Keratinocyte (primary cell): ENCODE data around the gene RTP1.
"Not testable (repeated sequence)": the region's sequence is repeated elsewhere in the genome, so short reads cannot be mapped to it uniquely, and the experiment has no call there.

Experiments
- EZH2 ChIP-seq: IDR thresholded peaks from one replicate; pipeline ENCODE4 v1.6.1; 2012; ENCODE audit warnings: inconsistent platforms, mild to moderate bottlenecking, low read length, moderate library complexity
- TF ChIP-seq, protein P1 (sequence below), 3 experiments: IDR thresholded peaks in 1 of 3; conservative IDR thresholded peaks in 1 of 3; optimal IDR thresholded peaks in 1 of 3; 2 replicates in 2 of 3; 3 replicates in 1 of 3; pipeline versions ENCODE3 to v1.5.1; 2011; ENCODE audit warnings: low read length in 3 of 3, mild to moderate bottlenecking in 3 of 3, moderate library complexity in 2 of 3, control low read depth in 1 of 3, inconsistent platforms in 1 of 3; ENCODE audit not compliant: insufficient read depth in 2 of 3; ENCODE audit errors: extremely low read depth in 1 of 3

DNA sequence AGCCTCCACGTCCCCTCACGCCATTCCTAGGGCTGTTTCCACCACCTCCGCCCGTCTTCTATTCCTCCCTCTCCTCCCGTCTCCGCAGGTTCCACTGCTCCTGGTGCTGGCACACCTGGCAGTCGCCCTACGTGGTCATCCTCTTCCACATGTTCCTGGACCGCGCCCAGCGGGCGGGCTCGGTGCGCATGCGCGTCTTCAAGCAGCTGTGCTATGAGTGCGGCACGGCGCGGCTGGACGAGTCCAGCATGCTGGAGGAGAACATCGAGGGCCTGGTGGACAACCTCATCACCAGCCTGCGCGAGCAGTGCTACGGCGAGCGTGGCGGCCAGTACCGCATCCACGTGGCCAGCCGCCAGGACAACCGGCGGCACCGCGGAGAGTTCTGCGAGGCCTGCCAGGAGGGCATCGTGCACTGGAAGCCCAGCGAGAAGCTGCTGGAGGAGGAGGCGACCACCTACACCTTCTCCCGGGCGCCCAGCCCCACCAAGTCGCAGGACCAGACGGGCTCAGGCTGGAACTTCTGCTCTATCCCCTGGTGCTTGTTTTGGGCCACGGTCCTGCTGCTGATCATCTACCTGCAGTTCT is 2.3 kb downstream of the RTP1 start:
- not testable (repeated sequence) for TF ChIP-seq EZH2
- TF ChIP-seq, protein P1, sequence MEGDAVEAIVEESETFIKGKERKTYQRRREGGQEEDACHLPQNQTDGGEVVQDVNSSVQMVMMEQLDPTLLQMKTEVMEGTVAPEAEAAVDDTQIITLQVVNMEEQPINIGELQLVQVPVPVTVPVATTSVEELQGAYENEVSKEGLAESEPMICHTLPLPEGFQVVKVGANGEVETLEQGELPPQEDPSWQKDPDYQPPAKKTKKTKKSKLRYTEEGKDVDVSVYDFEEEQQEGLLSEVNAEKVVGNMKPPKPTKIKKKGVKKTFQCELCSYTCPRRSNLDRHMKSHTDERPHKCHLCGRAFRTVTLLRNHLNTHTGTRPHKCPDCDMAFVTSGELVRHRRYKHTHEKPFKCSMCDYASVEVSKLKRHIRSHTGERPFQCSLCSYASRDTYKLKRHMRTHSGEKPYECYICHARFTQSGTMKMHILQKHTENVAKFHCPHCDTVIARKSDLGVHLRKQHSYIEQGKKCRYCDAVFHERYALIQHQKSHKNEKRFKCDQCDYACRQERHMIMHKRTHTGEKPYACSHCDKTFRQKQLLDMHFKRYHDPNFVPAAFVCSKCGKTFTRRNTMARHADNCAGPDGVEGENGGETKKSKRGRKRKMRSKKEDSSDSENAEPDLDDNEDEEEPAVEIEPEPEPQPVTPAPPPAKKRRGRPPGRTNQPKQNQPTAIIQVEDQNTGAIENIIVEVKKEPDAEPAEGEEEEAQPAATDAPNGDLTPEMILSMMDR (optimal IDR thresholded peaks at IDR 0.05 in 1 of 3, IDR thresholded peaks at IDR 0.05 in 1 of 3, conservative IDR thresholded peaks at IDR 0.05 in 1 of 3; ENCODE audit: extremely low read depth in 1 of 3, insufficient read depth in 2 of 3, low read length in 3 of 3) = not testable (repeated sequence)
